Stimulated activated CD4-positive, alpha-beta T cell treated with anti-CD3 and anti-CD28 coated beads, Interleukin-15, amount 100 ng/mL, for 24 hours (primary cell): ENCODE data around the gene ZNF181.

Source experiments
- DNase-seq: peaks from one replicate; pipeline ENCODE4 v3.0.0-alpha.2; 2020

ZNF181 gene

GRCh38 chr19:34759218-34759917 is 25.3 kb downstream of the ZNF181 start:
- no peak for DNase-seq

DNA sequence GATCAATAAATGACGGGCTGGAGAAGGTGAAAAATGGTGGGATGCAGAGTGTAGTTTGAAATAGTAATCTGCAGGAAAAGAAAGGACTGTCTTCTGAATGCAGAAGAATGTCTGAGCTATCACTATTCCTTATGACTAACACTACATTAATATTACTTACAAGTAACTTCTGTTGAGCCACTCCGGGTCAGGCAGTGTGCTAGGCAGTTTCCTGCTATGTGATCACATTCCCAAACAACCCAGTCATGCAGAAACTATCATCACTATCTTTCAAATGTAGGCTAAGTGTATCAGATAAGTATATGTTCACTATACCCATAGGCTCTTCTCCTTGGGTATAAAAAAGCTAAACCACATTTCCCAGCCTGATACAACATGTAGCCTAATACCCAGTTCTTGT is 32.3 kb downstream of the ZNF181 start:
- no peak for DNase-seq

- DNase-seq: no peak
These were observed 33.9 kb downstream of the ZNF181 start for GRCh38 chr19:34767951-34768350.

DNA sequence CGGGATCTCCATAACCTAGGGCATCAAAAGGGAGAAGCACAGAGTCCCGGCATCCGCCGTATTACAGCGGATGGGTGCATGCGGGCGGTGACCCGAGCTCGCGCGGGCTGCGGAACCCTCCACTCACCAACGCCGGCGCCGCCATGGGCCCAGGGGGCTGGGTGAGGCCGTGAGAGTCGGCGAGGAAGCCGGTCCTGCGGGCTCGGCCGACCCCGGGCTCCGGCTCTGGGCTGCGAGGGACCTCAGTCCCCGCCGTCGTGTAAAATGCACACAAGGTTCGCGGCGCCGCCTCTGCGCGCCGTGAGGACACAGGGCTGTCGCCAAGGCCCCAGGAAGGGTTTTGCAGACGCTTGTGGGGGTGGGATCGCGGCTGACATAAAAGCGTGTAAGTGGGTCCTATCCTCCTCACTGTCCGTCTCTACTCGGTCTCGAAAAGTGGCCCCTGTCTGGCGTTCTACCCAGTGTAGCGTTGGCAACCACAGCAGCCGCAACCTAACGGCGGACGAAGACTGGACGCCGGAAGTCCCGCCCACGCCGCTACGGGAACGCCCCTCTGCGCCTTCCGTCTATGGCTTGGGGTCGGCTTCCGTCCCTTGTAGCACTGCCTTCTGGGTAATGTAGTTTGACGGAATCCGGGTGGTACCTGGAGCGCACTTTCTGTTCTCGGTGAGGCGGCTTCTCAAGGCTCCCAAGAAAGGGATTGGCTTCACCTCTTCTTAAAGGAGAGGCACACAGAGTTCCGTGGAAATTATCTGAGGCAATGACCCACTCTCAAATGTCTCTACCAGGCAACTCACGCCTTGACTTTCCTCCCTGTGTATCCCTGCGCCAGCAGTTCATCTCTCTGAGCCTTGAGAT is 38.9 kb downstream of the ZNF181 start, which contains the start of gene ZNF599:
Gene ZNF599 (minus strand): TSS at position 519 of the 858 bp plus-strand sequence. CDS start 374 bp downstream, at position 145.
- DNase-seq: peak; percentile 94

DNA sequence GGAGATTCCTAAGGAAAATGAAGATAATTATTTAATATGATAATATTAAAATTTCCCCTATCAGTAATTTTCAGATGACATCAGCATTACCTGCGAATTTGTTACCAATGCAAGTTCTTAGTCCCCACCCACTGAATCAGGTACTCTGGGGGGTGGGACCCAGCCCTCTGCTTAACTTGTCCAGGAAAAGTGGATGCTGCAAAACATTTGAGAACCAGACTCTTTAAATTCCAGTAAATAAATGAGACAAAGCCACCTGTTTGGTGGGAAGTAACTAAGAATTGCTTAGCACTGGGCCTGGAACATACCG is 39.5 kb downstream of the ZNF181 start:
- no peak for DNase-seq

GRCh38 chr19:34774857-34775256 is 40.8 kb downstream of the ZNF181 start:
- no peak for DNase-seq

DNA sequence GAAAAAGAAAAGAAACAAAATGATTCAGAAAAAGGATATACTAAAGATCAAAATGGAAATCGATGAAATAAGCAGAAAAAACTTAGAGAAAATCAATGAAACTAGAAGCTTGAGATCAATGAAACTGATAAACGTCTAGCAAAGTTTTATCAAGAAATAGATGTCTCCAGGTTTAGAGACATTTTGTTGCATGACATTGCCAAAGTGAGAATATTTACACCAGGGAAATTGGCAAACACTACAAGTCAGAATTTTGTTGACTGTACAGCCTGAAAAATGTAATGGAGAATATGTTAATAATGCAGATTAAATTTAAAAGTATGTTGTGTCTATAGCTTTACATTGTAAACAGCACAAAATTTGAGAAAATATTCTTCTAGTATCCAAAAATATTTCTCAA is 44.3 kb downstream of the ZNF181 start:
- no peak for DNase-seq

GRCh38 chr19:34779652-34780051 is 45.6 kb downstream of the ZNF181 start:
- no peak for DNase-seq

DNA sequence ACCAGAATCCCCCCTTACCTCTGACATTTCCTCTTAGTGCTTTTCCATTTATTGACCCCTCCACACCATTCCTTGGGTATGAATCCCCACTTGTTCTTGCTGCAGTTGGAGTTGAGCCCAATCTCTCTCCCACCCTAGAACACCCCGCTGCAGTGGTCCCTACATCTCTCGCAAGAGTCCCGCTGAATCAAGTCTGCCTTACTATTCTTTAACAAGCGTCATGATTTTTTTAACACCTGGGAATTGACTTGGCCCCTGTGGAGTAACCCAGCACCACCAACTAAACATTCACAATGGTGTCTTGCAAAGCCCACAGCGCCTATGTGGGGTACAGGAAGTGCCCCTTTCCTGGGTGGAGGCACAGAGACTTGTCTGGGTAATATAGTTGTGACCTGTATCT is 52.2 kb downstream of the ZNF181 start:
- DNase-seq: no peak

DNA sequence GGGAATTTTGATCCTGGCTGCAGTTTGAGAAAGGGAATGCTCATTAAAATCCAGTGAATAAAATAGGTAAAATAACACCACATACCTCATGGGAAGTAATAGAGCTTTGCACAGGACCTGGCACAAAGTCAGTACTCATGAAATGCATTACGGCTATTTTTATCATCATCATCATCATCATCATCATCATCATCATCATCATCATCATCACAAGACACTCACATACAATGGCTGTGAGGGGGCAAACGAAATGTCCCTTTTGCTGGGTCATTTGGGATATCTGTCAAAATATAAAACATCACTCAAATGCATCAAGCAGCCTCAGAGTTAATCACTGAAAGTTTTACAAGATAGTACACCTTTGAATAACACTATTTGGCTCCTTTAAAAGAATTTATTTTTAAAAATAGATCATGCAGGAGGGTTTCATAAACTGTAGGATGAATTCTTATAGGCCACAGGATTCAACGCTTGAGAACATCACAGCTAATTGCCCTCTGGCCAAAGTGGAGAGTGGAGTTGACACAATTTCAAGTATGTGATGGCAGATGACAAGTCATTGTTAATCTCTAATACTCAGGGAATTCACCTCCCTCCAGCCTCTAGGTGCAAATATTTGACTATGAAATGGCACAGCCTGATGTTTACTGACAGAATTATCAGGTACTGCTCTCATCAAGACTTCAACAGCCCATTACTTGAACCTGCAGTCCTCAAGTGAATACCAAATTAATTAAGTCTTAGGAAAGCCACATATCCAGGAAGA is 53.2 kb downstream of the ZNF181 start:
- DNase-seq: no peak

DNA sequence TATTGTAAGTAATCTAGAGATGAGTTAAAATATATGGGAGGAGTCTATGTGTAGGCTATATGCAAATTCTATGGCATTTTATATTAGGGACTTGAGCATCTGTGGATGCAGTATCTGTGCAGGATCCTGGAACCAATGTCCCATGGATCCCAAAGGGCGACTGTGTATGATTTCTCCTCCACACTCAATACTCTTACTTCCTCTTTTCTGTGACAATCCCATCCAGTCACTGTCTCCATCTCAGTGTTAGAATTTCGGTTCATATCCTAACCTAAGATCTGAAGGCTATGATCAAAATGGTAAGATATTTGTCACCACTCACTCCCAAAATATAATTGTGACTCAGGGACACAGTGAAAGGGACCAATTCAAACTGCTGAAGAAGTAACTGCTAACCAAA is 54.0 kb downstream of the ZNF181 start:
- no peak for DNase-seq

DNA sequence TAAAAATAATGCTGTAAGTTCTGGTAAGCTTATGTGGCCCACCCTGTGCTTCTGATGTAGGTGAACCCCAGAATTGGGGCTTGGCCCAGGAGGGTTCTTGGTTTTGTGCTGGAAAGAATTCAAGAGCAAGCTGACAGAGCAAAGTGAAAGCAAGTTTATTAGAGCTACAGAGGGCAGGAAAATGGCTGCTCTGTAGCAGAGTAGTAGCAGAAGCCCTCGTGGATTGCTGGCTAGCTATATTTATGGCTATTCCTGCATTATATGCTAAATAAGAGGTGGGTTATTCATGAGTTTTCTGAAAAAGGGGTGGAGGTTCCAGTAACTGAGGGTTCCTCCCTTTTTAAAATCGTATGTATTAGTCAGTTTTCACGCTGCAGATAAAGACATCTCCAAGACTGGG is 59.5 kb downstream of the ZNF181 start:
- no peak for DNase-seq

DNA sequence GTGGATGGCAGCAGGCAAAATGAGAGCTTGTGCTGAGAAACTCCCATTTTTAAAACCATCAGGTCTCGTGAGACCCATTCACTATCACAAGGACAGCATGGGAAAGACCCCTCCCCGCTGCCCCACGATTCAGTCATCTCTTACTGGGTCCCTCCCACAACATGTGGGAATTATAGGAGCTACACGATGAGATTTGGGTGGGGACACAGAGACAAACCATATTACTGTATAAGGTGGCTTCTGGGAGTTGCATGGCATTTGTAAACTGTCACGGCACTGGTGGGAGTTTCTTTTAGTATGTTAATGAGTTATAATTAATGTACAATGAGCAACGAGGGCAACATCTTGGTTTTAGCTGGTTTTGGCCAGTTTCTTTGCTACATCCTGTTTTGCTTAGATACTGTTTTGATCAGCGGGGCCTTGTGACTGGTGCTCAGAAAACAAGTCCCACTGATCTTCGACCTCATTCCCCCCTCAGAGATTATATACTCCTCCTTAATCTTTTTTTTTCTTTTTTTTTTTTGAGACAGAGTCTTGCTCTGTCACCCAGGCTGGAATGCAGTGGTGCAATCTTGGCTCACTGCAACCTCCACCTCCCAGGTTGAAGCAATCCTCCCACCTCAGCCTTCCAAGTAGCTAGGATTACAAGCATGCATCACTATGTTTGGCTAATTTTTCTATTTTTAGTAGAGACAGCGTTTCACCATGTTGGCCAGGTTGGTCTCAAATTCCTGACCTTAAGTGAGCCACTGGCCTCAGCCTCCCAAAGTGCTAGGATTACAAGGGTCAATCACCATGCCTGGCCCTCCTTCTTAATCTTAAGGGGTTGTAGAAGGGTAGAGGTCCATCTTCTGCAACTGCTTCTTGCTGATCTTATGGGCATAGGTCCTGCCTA is 60.3 kb downstream of the ZNF181 start:
- DNase-seq: no peak
